HepG2 (cell line): ENCODE measurements around the gene KCTD15. TPM values are rescaled to one million over a fixed set of nuclear protein-coding genes. Genes with fewer than 3 reads are reported as not detected.

ENCODE experiments used
- ATAC-seq: fragments of 200-7000 bp; cut with Tn5 transposase; 3 replicates; pipeline ENCODE4 v1.9.1; 2020; ENCODE audit warnings: mild to moderate bottlenecking, moderate library complexity
- BruUV-seq: library from RNA; stranded (reverse); fragments of 400-500 nt; replicated peaks from 2 replicates; lab custom pipeline; 2021; lab: Mats Ljungman, UMichigan
- CTCF ChIA-PET: fragments of 300-600 bp; formaldehyde crosslinking; extraction: SDS; loops from one replicate; lab custom pipeline; 2021; ENCODE audit warnings: low total read pairs, inconsistent platforms, low intra/inter-chr PET ratio; lab: Yijun Ruan, JAX
- POLR2A ChIA-PET: fragments of 350-600 bp; sonication (Branson Sonifier 250); formaldehyde crosslinking; loops from one replicate; lab custom pipeline; 2020; ENCODE audit warnings: antibody characterized with exemption, inconsistent platforms; lab: Yijun Ruan, JAX
- DNase-seq: peaks from one replicate; pipeline ENCODE4 v3.0.0-alpha.2; 2015; ENCODE audit warnings: low spot score
- FAIRE-seq: peaks from 3 replicates; lab custom pipeline; 2011; peaks lifted over from hg19 to GRCh38; lab: Jason Lieb, UNC
- H2AFZ ChIP-seq: one replicate; pipeline ENCODE4 v1.6.1; 2011; ENCODE audit warnings: low read length, inconsistent platforms
- H3K27ac ChIP-seq: fragments of 300-600 bp; 3 replicates; pipeline ENCODE4 v1.8.0; 2011; ENCODE audit warnings: mixed run types, mild to moderate bottlenecking, mixed read lengths, low read length, inconsistent platforms; ENCODE audit not compliant: insufficient read depth; ENCODE audit errors: extremely low read length
- H3K27me3 ChIP-seq, 2 experiments: fragments of 200-600 bp in 1 of 2; 2 replicates in 1 of 2; 3 replicates in 1 of 2; pipeline versions ENCODE4 v1.6.0 to v1.8.0; 2011; ENCODE audit warnings: low read length in 2 of 2, mild to moderate bottlenecking in 2 of 2, moderate library complexity in 2 of 2, inconsistent platforms in 1 of 2; ENCODE audit not compliant: insufficient read depth in 2 of 2, control insufficient read depth in 1 of 2
- H3K36me3 ChIP-seq, 2 experiments: fragments of 200-600 bp in 1 of 2; replicated peaks in 1 of 2; 2 replicates in 1 of 2; 3 replicates in 1 of 2; pipeline versions ENCODE4 v1.5.1 to v1.8.0; 2011; ENCODE audit warnings: low read length in 2 of 2, inconsistent platforms in 1 of 2; ENCODE audit not compliant: insufficient read depth in 2 of 2, control insufficient read depth in 1 of 2
- H3K4me1 ChIP-seq: 2 replicates; pipeline ENCODE4 v1.5.1; 2012; ENCODE audit warnings: low read length, inconsistent platforms; ENCODE audit not compliant: insufficient read depth
- H3K4me2 ChIP-seq: 2 replicates; pipeline ENCODE4 v1.6.0; 2011; ENCODE audit warnings: low read depth, low read length, inconsistent platforms
- H3K4me3 ChIP-seq, 3 experiments: fragments of 200-600 bp in 1 of 3; sonication (generic), shearing (Covaris generic) in 1 of 3; replicated peaks in 1 of 3; 2 replicates each; pipeline ENCODE4 v1.5.1; 2011 to 2016; ENCODE audit warnings: low read length in 3 of 3, inconsistent platforms in 2 of 3, low read depth in 2 of 3, mild to moderate bottlenecking in 2 of 3, control low read depth in 1 of 3, mixed read lengths in 1 of 3; ENCODE audit not compliant: insufficient read depth in 1 of 3
- H3K79me2 ChIP-seq: one replicate; pipeline ENCODE4 v1.6.1; 2011; ENCODE audit warnings: low read length, inconsistent platforms; ENCODE audit not compliant: insufficient read depth
- H3K9ac ChIP-seq: 2 replicates; pipeline ENCODE4 v1.6.0; 2011; ENCODE audit warnings: mild to moderate bottlenecking, low read depth, low read length, inconsistent platforms; ENCODE audit not compliant: insufficient read depth
- H3K9me3 ChIP-seq: 2 replicates; pipeline ENCODE4 v1.5.1; 2012; ENCODE audit warnings: mild to moderate bottlenecking, low read length
- H4K20me1 ChIP-seq: 2 replicates; pipeline ENCODE4 v1.6.0; 2011; ENCODE audit warnings: inconsistent platforms, mild to moderate bottlenecking, low read length, moderate library complexity; ENCODE audit not compliant: insufficient read depth
- GABPB1 ChIP-seq: IDR thresholded peaks from 2 replicates; pipeline ENCODE4 v1.6.1; 2016; ENCODE audit warnings: mild to moderate bottlenecking, missing genetic modification reagents, moderate library complexity, missing compliant biosample characterization
- HDAC6 ChIP-seq: fragments of 200-600 bp; sonication (generic); IDR thresholded peaks from 2 replicates; pipeline ENCODE4 v1.7.0; 2017; ENCODE audit warnings: mild to moderate bottlenecking, antibody characterized with exemption, low read length, low read depth
- JDP2 ChIP-seq: sonication (generic); formaldehyde crosslinking; IDR thresholded peaks from 2 replicates; pipeline ENCODE4 v1.8.1; 2022; ENCODE audit warnings: missing genetic modification reagents, borderline replicate concordance
- LRRFIP1 ChIP-seq: sonication (generic); formaldehyde crosslinking; conservative IDR thresholded peaks from 2 replicates; pipeline ENCODE4 v1.4.0; 2020; ENCODE audit warnings: missing genetic modification reagents
- MLXIP ChIP-seq: sonication (generic); formaldehyde crosslinking; IDR thresholded peaks from 2 replicates; pipeline ENCODE4 v1.9.0; 2021; ENCODE audit warnings: missing genetic modification reagents, borderline replicate concordance
- RARG ChIP-seq: sonication (generic); formaldehyde crosslinking; IDR thresholded peaks from 2 replicates; pipeline ENCODE4 v1.4.0; 2020; ENCODE audit warnings: low read depth, mild to moderate bottlenecking, missing genetic modification reagents
- SP2 ChIP-seq: sonication (generic); formaldehyde crosslinking; IDR thresholded peaks from 2 replicates; pipeline ENCODE4 v1.5.1; 2020; ENCODE audit warnings: mild to moderate bottlenecking, missing genetic modification reagents
- TAF1 ChIP-seq: sonication (generic); formaldehyde crosslinking; IDR thresholded peaks from 2 replicates; pipeline ENCODE4 v1.4.0; 2020; ENCODE audit warnings: missing genetic modification reagents
- TIGD3 ChIP-seq: sonication (generic); formaldehyde crosslinking; IDR thresholded peaks from 2 replicates; pipeline ENCODE4 v1.5.1; 2020; ENCODE audit warnings: mild to moderate bottlenecking, missing genetic modification reagents, borderline replicate concordance
- ZBTB20 ChIP-seq: sonication (generic); formaldehyde crosslinking; IDR thresholded peaks from 2 replicates; pipeline ENCODE4 v1.8.1; 2023; ENCODE audit warnings: missing genetic modification reagents, low read depth, mild to moderate bottlenecking, borderline replicate concordance
- ZNF224 ChIP-seq: sonication (generic); formaldehyde crosslinking; IDR thresholded peaks from 2 replicates; pipeline ENCODE4 v1.5.0; 2020; ENCODE audit warnings: mild to moderate bottlenecking, missing genetic modification reagents
- ZNF232 ChIP-seq: sonication (generic); formaldehyde crosslinking; IDR thresholded peaks from 2 replicates; pipeline ENCODE4 v1.4.0; 2020; ENCODE audit warnings: missing genetic modification reagents, borderline replicate concordance
- ZNF282 ChIP-seq: fragments of 450-650 bp; IDR thresholded peaks from 2 replicates; pipeline ENCODE4 v1.6.1; 2018; ENCODE audit not compliant: partially characterized antibody
- ZNF451 ChIP-seq: sonication (generic); formaldehyde crosslinking; IDR thresholded peaks from 2 replicates; pipeline ENCODE4 v1.5.0; 2020; ENCODE audit warnings: mild to moderate bottlenecking, missing genetic modification reagents
- ZSCAN20 ChIP-seq: sonication (generic); formaldehyde crosslinking; IDR thresholded peaks from 2 replicates; pipeline ENCODE4 v1.4.0; 2020; ENCODE audit warnings: missing genetic modification reagents, mild to moderate bottlenecking, borderline replicate concordance
- WGBS: methylation state at CpG from one replicate; pipeline ENCODE4 v1.1.6; 2017; ENCODE audit warnings: low lambda C conversion rate; 5-methylcytosine and 5-hydroxymethylcytosine counted together
- in situ Hi-C: cut with HindIII; loops from 2 replicates; pipeline ENCODE4 v1.10.0; 2017; ENCODE audit warnings: low pct_unique_long_range_greater_than_20kb; ENCODE audit not compliant: extremely low pct_ligation_motif_present
- intact Hi-C: fragments of 100-400 bp; cut with micrococcal nuclease; formaldehyde crosslinking; loops from one replicate; pipeline ENCODE4 v1.10.0; 2022; ENCODE audit not compliant: unreplicated experiment
- polyA plus RNA-seq, 8 experiments: library from polyadenylated mRNA; depleted of rRNA in 3 of 8; stranded (reverse) in 7 of 8; unstranded in 1 of 8; fragments of >200 nt; fragmentation: Illumina TruSeq in 4 of 8; extraction: Trizol in 4 of 8; gene quantifications; 2 replicates each; pipeline versions ENCODE4 v1.2.1 to v1.2.3, GENCODE V29; 2011 to 2016; ENCODE audit warnings: low read depth in 4 of 8, missing spikeins in 1 of 8, mixed read lengths in 1 of 8; ENCODE audit not compliant: insufficient read depth in 1 of 8
- total RNA-seq, 5 experiments: library from RNA; depleted of rRNA; stranded (reverse); fragments of >200 nt; fragmentation: Illumina TruSeq; extraction: Trizol; gene quantifications; 2 replicates each; pipeline ENCODE4 v1.2.3, GENCODE V29; 2016; ENCODE audit warnings: low read depth in 1 of 5
- TF ChIP-seq, protein P1 (sequence below): IDR thresholded peaks from 2 replicates; pipeline ENCODE4 v1.6.1; 2016; ENCODE audit warnings: low read depth

The KCTD15 gene
- total and polyA plus RNA-seq, 2 of the 13 experiments (the other 11 are each of a cell fraction or from before 2014, with no cell fraction given): 13.2 to 16.7 TPM

DNA sequence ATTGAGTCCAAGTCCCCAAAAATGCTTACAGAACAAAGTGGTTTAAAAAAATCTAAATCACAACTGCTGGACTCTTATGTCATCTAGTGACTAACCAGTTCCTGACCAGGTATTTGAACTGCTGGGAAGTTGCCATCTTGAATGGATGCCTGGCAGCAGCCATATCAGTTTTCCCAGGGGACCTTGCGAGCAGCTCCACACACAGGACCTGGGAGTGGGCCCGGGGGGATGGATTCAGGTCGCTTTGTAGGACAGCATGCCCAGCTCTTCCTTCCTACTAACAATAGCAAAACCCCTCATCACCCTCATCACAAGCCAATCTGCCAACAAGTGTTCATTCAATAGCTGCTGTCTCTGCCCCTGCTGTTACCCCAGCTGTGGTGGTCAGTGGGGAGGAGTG lies 65.3 kb downstream of the KCTD15 start (continued):
- TF ChIP-seq JDP2 (CRISPR knock-in tag) (no peak), ZBTB20 (CRISPR knock-in tag) (no peak), ZNF282 (no peak), ZNF451 (CRISPR knock-in tag) (no peak), LRRFIP1 (CRISPR knock-in tag) (no peak), ZSCAN20 (CRISPR knock-in tag) (no peak), TAF1 (CRISPR knock-in tag) (no peak)
- TF ChIP-seq, protein P1, sequence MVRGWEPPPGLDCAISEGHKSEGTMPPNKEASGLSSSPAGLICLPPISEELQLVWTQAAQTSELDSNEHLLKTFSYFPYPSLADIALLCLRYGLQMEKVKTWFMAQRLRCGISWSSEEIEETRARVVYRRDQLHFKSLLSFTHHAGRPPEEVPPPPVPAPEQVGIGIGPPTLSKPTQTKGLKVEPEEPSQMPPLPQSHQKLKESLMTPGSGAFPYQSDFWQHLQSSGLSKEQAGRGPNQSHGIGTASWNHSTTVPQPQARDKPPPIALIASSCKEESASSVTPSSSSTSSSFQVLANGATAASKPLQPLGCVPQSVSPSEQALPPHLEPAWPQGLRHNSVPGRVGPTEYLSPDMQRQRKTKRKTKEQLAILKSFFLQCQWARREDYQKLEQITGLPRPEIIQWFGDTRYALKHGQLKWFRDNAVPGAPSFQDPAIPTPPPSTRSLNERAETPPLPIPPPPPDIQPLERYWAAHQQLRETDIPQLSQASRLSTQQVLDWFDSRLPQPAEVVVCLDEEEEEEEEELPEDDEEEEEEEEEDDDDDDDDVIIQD (CRISPR knock-in tag): no peak

DNA sequence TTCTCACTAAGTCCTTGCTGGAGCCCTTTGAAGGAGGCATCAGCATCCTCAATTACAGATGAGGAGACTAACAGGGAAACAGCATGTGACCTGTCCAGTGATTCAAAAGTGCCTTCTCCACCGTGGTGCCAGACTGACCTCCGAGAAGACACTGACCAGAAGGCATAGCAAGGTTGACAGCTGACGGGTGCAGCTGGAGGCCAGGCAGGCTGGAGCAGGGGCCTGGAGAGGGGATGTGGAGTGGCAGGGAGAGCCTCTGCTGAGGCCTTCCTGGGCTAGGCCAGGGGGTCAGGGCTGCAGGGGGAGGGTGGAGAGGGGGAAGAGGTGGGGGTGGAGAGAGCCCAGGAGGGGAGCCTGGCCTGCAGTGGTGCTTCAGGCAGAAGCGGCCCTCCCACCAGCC lies 66.3 kb downstream of the KCTD15 start:
- ATAC-seq: no peak
- no peak for DNase-seq
- ChIA-PET CTCF (no interaction called here), POLR2A (interaction anchor here (0.5 kb wide), 1 partner anchor 13 kb away, joined by 3 read pairs; no protein-coding TSS in a partner anchor)
- in situ Hi-C loops (no loop called here), intact Hi-C loops (no loop called here)
- peaks cover 1 to 30% of the 10 kb centered on the region in 2 experiments; a peak in 3 of 5 replicates for H3K27me3 ChIP-seq
- no TSS peak for BruUV-seq
- H3K27ac ChIP-seq: no peak overlapping the region
- H3K4me3 ChIP-seq: no peak overlapping the region
- no peaks in the 10 kb centered on the region for H3K79me2 ChIP-seq
- H3K36me3 ChIP-seq: no peaks in the 10 kb centered on the region
- no peaks in the 10 kb centered on the region for H3K9me3 ChIP-seq
- 15% methylated on average over 4 of the region's 4 CpGs for WGBS
- H2AFZ ChIP-seq: no peak overlapping the region
- H3K4me1 ChIP-seq: no peaks in the 10 kb centered on the region
- H3K9ac ChIP-seq: no peak overlapping the region
- H3K4me2 ChIP-seq: no peak overlapping the region
- no peaks in the 10 kb centered on the region for H4K20me1 ChIP-seq
- no peak for FAIRE-seq
- TF ChIP-seq GABPB1 (CRISPR knock-in tag) (no peak), HDAC6 (no peak), ZNF224 (CRISPR knock-in tag) (no peak), RARG (no peak), ZNF232 (CRISPR knock-in tag) (no peak), TIGD3 (CRISPR knock-in tag) (no peak), MLXIP (CRISPR knock-in tag) (no peak), SP2 (no peak)
